Activated CD4-positive, alpha-beta T cell treated with anti-CD3 and anti-CD28 coated beads, Interleukin-2, amount 50 U/mL, for 24 hours (primary cell): Measurements from ENCODE around the gene KPNA1.
A peak's percentile ranks its signal among the peaks of the same experiment; 100 is the strongest.

ENCODE experiments used
- DNase-seq, 2 donors: peaks; one replicate each; pipeline ENCODE4 v3.0.0-alpha.2; 2020; ENCODE audit warnings: low read depth in 1 of 2, low spot score in 1 of 2

KPNA1 gene

GRCh38 chr3:122383771-122384697, 130.7 kb downstream of the KPNA1 start, which contains the start of gene FAM162A:
Gene FAM162A (plus strand): TSS chr3:122384182. CDS start chr3:122384266, 84 bp downstream.
- DNase-seq: peak; percentile 88 to 91

GRCh38 chr3:122382888-122383666, 131.7 kb downstream of the KPNA1 start, which contains the start of gene MIX23:
Gene MIX23 (minus strand): TSS chr3:122383231. CDS start chr3:122383224, 7 bp downstream.
- peak; percentile 66 to 81 for DNase-seq

GRCh38 chr3:122377975-122378374, 136.8 kb downstream of the KPNA1 start:
- DNase-seq: no peak

GRCh38 chr3:122374034-122374433, 140.7 kb downstream of the KPNA1 start:
- DNase-seq: no peak
